HG02870 (cell line): Measurements from ENCODE around the gene STK10.
"Not testable (repeated sequence)": the region's sequence is repeated elsewhere in the genome, so short reads cannot be mapped to it uniquely, and the experiment has no call there.

Experiments
- ATAC-seq: cut with Tn5 transposase; IDR thresholded peaks from one replicate; pipeline ENCODE4 v1.9.1; 2021; ENCODE audit warnings: mild to moderate bottlenecking, moderate library complexity; ENCODE audit not compliant: unreplicated experiment

The STK10 gene

GRCh38 chr5:172029876-172030275 lies 158.1 kb downstream of the STK10 start:
- no peak for ATAC-seq

- no peak for ATAC-seq
Observed at GRCh38 chr5:172028167-172028566, 159.9 kb downstream of the STK10 start.

GRCh38 chr5:172020110-172020786 lies 167.8 kb downstream of the STK10 start:
- not testable (repeated sequence) for ATAC-seq

GRCh38 chr5:172015346-172015745 lies 172.7 kb downstream of the STK10 start:
- ATAC-seq: no peak

GRCh38 chr5:172010278-172010677 lies 177.7 kb downstream of the STK10 start:
- no peak for ATAC-seq

- ATAC-seq: no peak
Observed at GRCh38 chr5:172009536-172010270, 178.3 kb downstream of the STK10 start.

- no peak for ATAC-seq
Observed at GRCh38 chr5:172008689-172009141, 179.3 kb downstream of the STK10 start.

GRCh38 chr5:172008111-172008455 lies 179.9 kb downstream of the STK10 start:
- ATAC-seq: no peak

GRCh38 chr5:172007175-172008110 lies 180.6 kb downstream of the STK10 start:
- ATAC-seq: no peak

- ATAC-seq: peak; percentile 80
Observed at GRCh38 chr5:172006321-172007174, 181.5 kb downstream of the STK10 start, which contains the start of gene FBXW11. FBXW11 (minus strand) TSS chr5:172006638; CDS start chr5:172006502, 136 bp downstream.

- ATAC-seq: no peak
Observed at GRCh38 chr5:172005708-172006320, 182.2 kb downstream of the STK10 start.

GRCh38 chr5:172004824-172005237 lies 183.2 kb downstream of the STK10 start:
- no peak for ATAC-seq

GRCh38 chr5:172003746-172004145 lies 184.3 kb downstream of the STK10 start:
- ATAC-seq: no peak

GRCh38 chr5:172002840-172003512 lies 185.0 kb downstream of the STK10 start:
- ATAC-seq: no peak

- no peak for ATAC-seq
Observed at GRCh38 chr5:172002310-172002709, 185.7 kb downstream of the STK10 start.

GRCh38 chr5:171999877-172000276 lies 188.1 kb downstream of the STK10 start:
- ATAC-seq: peak; percentile 53

GRCh38 chr5:171999100-171999499 lies 188.9 kb downstream of the STK10 start:
- no peak for ATAC-seq

GRCh38 chr5:171997011-171997410 lies 191.0 kb downstream of the STK10 start:
- ATAC-seq: no peak

GRCh38 chr5:171992813-171993212 lies 195.2 kb downstream of the STK10 start:
- no peak for ATAC-seq
